ENCODE results near the gene PSMG4. TPM values are rescaled to one million over a fixed set of nuclear protein-coding genes. Genes with fewer than 3 reads are reported as not detected.

Gene PSMG4
- total RNA-seq, 4 donors from 2014 or later = 10.1 to 22.7 (median 16.7) TPM

GRCh38 chr6:3220366-3220765 lies 38.4 kb upstream of the PSMG4 start:
- TF ChIP-seq POLR2AphosphoS5 (IDR thresholded peaks at IDR 0.05) = no peak

GRCh38 chr6:3221578-3221977 lies 37.2 kb upstream of the PSMG4 start:
- intact Hi-C loops (cut with DNase I; ENCODE audit: low total_unique reads) = no loop called here
- 91% methylated on average over 4 of the region's 4 CpGs; no CpG with 5 or more reads in 1 of the 2 donors for WGBS, 2 donors (ENCODE audit: low coverage in 1 of 2)

More at GRCh38 chr6:3220366-3220765, 38.4 kb upstream of the PSMG4 start:
- Histone ChIP-seq H3K27ac (no peak overlapping the region), H3K36me3 (no peaks in the 10 kb centered on the region), H3K9me3 (no peaks in the 10 kb centered on the region), H3K4me3 (no peak overlapping the region), H3K27me3 (peaks cover 27% of the 10 kb centered on the region), H3K4me1 (no peaks in the 10 kb centered on the region)
- intact Hi-C loops (cut with DNase I; ENCODE audit: low total_unique reads) (no loop called here), in situ Hi-C loops (cut with MboI; ENCODE audit: low pct_ligation_motif_present in 1 of 4, low pct_unique_long_range_greater_than_20kb in 1 of 4, low sequenced_read_pairs in 3 of 4) (no loop called here)
- 79 to 88% methylated on average over 2 of the region's 2 CpGs for WGBS, 2 donors (ENCODE audit: low coverage in 1 of 2)
- DNase-seq = no peak

GRCh38 chr6:3222506-3223038 lies 36.2 kb upstream of the PSMG4 start:
- in situ Hi-C loops (cut with MboI; ENCODE audit: low pct_ligation_motif_present in 1 of 4, low pct_unique_long_range_greater_than_20kb in 1 of 4, low sequenced_read_pairs in 3 of 4) (no loop called here), intact Hi-C loops (cut with DNase I; ENCODE audit: low total_unique reads) (no loop called here)
- WGBS, 2 donors (ENCODE audit: low coverage in 1 of 2) = 77% methylated on average over 4 of the region's 4 CpGs; no CpG with 5 or more reads in 1 of the 2 donors
- H3K4me1 ChIP-seq = peaks cover 0 to 12% (median 11%) of the 10 kb centered on the region in 4 donors
- DNase-seq = no peak
- no peaks in the 10 kb centered on the region for H3K9me3 ChIP-seq
- TF ChIP-seq EP300 (IDR thresholded peaks at IDR 0.05; ENCODE audit: low read depth) = no peak
- no peak for TF ChIP-seq POLR2A (IDR thresholded peaks at IDR 0.05)
- no peak for TF ChIP-seq CTCF (IDR thresholded peaks at IDR 0.05)
- TF ChIP-seq POLR2AphosphoS5 (IDR thresholded peaks at IDR 0.05) = no peak
- peaks cover 38% of the 10 kb centered on the region for H3K27me3 ChIP-seq
- no peaks in the 10 kb centered on the region for H3K36me3 ChIP-seq
- no peak overlapping the region for H3K4me3 ChIP-seq
- no peak overlapping the region for H3K27ac ChIP-seq

More at GRCh38 chr6:3221578-3221977, 37.2 kb upstream of the PSMG4 start:
- H3K4me3 ChIP-seq = no peak overlapping the region
- H3K4me1 ChIP-seq = peaks cover 0 to 2% (median 2%) of the 10 kb centered on the region in 4 donors
- no peaks in the 10 kb centered on the region for H3K36me3 ChIP-seq
- H3K27ac ChIP-seq = no peak overlapping the region
- DNase-seq = no peak
- in situ Hi-C loops (cut with MboI; ENCODE audit: low pct_ligation_motif_present in 1 of 4, low pct_unique_long_range_greater_than_20kb in 1 of 4, low sequenced_read_pairs in 3 of 4) = no loop called here
- no peak for TF ChIP-seq POLR2AphosphoS5 (IDR thresholded peaks at IDR 0.05)
- no peak for TF ChIP-seq CTCF (IDR thresholded peaks at IDR 0.05)
- no peak for TF ChIP-seq POLR2A (IDR thresholded peaks at IDR 0.05)
- no peak for TF ChIP-seq EP300 (IDR thresholded peaks at IDR 0.05; ENCODE audit: low read depth)
- H3K27me3 ChIP-seq = peaks cover 37% of the 10 kb centered on the region
- H3K9me3 ChIP-seq = no peaks in the 10 kb centered on the region

- in situ Hi-C loops (cut with MboI; ENCODE audit: low pct_ligation_motif_present in 1 of 4, low pct_unique_long_range_greater_than_20kb in 1 of 4, low sequenced_read_pairs in 3 of 4) = no loop called here
These were observed 32.7 kb upstream of the PSMG4 start for GRCh38 chr6:3226042-3226441.

More at GRCh38 chr6:3226042-3226441, 32.7 kb upstream of the PSMG4 start:
- H3K27ac ChIP-seq = no peak overlapping the region
- no peak for DNase-seq
- intact Hi-C loops (cut with DNase I; ENCODE audit: low total_unique reads) = no loop called here
- TF ChIP-seq POLR2AphosphoS5 (IDR thresholded peaks at IDR 0.05) (no peak), CTCF (IDR thresholded peaks at IDR 0.05) (no peak), POLR2A (IDR thresholded peaks at IDR 0.05) (no peak), EP300 (IDR thresholded peaks at IDR 0.05; ENCODE audit: low read depth) (no peak)
- H3K36me3 ChIP-seq = no peaks in the 10 kb centered on the region
- H3K27me3 ChIP-seq = peaks cover 61% of the 10 kb centered on the region
- H3K4me1 ChIP-seq = peaks cover 16 to 44% (median 38%) of the 10 kb centered on the region in 4 donors
- H3K9me3 ChIP-seq = no peaks in the 10 kb centered on the region
- WGBS, 2 donors (ENCODE audit: low coverage in 1 of 2) = 94 to 100% methylated on average over 2 to 10 of the region's 10 CpGs
- H3K4me3 ChIP-seq = no peak overlapping the region

All from transverse colon (tissue), 4 donors.